CD4-positive, alpha-beta memory T cell (primary cell): ENCODE data around the gene GLIS1. TPM values are rescaled to one million over a fixed set of nuclear protein-coding genes. Genes with fewer than 3 reads are reported as not detected.

Experiments
- CTCF ChIA-PET: fragments of 350-600 bp; sonication (Branson Sonifier 250); formaldehyde crosslinking; loops from one replicate; lab custom pipeline; 2021; ENCODE audit warnings: inconsistent platforms; ENCODE audit not compliant: partially characterized antibody; lab: Charles Lee
- POLR2A ChIA-PET: fragments of 350-600 bp; sonication (Branson Sonifier 250); formaldehyde crosslinking; loops from one replicate; lab custom pipeline; 2021; ENCODE audit not compliant: partially characterized antibody; lab: Charles Lee
- DNase-seq, 5 donors: peaks; one replicate each; pipeline versions ENCODE4 v3.0.0 to v3.0.0-alpha.2; 2020 to 2022; ENCODE audit warnings: mixed read lengths in 1 of 5
- H3K27ac ChIP-seq: one replicate; pipeline ENCODE4 v1.7.0; 2013; ENCODE audit warnings: low read depth, low read length
- H3K27me3 ChIP-seq: 2 replicates; pipeline ENCODE4 v1.7.0; 2013; ENCODE audit warnings: mild to moderate bottlenecking, low read length, moderate library complexity; ENCODE audit not compliant: insufficient read depth
- H3K36me3 ChIP-seq: 2 replicates; pipeline ENCODE4 v1.7.0; 2013; ENCODE audit warnings: mild to moderate bottlenecking, low read length, moderate library complexity; ENCODE audit not compliant: insufficient read depth
- H3K4me1 ChIP-seq: 2 replicates; pipeline ENCODE4 v1.7.0; 2013; ENCODE audit warnings: mild to moderate bottlenecking, low read length, moderate library complexity; ENCODE audit not compliant: insufficient read depth
- H3K4me3 ChIP-seq, 2 donors: one replicate each; pipeline ENCODE4 v1.7.0; 2013; ENCODE audit warnings: low read length in 2 of 2, mild to moderate bottlenecking in 1 of 2
- H3K9me3 ChIP-seq, 2 donors: one replicate each; pipeline ENCODE4 v1.7.0; 2013; ENCODE audit warnings: low read length in 2 of 2, control low read depth in 1 of 2; ENCODE audit not compliant: control insufficient read depth in 1 of 2
- H3K27ac Mint-ChIP-seq, 7 donors: one replicate each; pipeline ENCODE4 v1.8.0; 2020 to 2021; ENCODE audit warnings: mixed read lengths in 7 of 7, mild to moderate bottlenecking in 6 of 7, inconsistent platforms in 3 of 7, moderate library complexity in 3 of 7
- H3K27me3 Mint-ChIP-seq, 2 donors: one replicate each; pipeline ENCODE4 v1.8.0; 2020 to 2021; ENCODE audit warnings: mixed read lengths in 2 of 2
- H3K36me3 Mint-ChIP-seq, 2 donors: one replicate each; pipeline ENCODE4 v1.8.0; 2020 to 2021; ENCODE audit warnings: mixed read lengths in 2 of 2, inconsistent platforms in 1 of 2, mild to moderate bottlenecking in 1 of 2
- H3K4me1 Mint-ChIP-seq, 4 donors: one replicate each; pipeline ENCODE4 v1.8.0; 2020 to 2021; ENCODE audit warnings: mixed read lengths in 4 of 4, mild to moderate bottlenecking in 1 of 4
- H3K4me3 Mint-ChIP-seq, 8 donors: one replicate each; pipeline ENCODE4 v1.8.0; 2020 to 2021; ENCODE audit warnings: mixed read lengths in 8 of 8, mild to moderate bottlenecking in 7 of 8, moderate library complexity in 6 of 8, inconsistent platforms in 3 of 8
- H3K9me3 Mint-ChIP-seq, 8 donors: one replicate each; pipeline ENCODE4 v1.8.0; 2020 to 2021; ENCODE audit warnings: mixed read lengths in 8 of 8, mild to moderate bottlenecking in 5 of 8, inconsistent platforms in 3 of 8, moderate library complexity in 1 of 8
- intact Hi-C: fragments of 100-400 bp; cut with micrococcal nuclease; formaldehyde crosslinking; loops from one replicate; pipeline ENCODE4 v1.15.1; 2023
- polyA plus RNA-seq, 2 donors: library from polyadenylated mRNA; unstranded; fragments of 300-500 nt; fragmentation: Illumina TruSeq; gene quantifications; one replicate each; pipeline ENCODE4 v1.2.3, GENCODE V29; 2021
- total RNA-seq, 2 experiments: library from RNA; stranded (reverse); gene quantifications; one replicate each; pipeline ENCODE4 v1.2.3, GENCODE V29; 2021

Gene GLIS1
- total and polyA plus RNA-seq, 4 experiments from 2014 or later, result not detected

DNA sequence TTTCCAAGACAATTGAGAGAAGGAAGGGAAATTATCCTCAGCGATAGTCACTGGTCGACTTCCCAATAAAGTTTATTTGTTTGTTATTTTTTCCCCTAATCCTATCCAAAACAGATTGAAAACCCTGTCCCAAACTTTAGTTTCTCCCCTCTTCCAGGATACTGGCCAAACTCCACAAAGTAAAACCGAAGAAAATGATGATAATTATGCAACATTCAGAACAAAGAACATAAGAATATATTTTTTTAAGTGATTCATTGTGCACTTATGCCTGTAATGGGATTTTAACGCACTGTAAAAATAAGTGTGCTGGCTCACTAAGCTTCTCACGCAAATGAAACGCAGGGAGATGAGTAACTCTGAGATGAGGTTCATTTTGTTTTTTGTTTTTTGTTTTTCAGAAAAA, 6.0 kb downstream of the GLIS1 start:
- H3K27ac Mint-ChIP-seq, result no peak overlapping the region
- H3K36me3 ChIP-seq, result no peaks in the 10 kb centered on the region

DNA sequence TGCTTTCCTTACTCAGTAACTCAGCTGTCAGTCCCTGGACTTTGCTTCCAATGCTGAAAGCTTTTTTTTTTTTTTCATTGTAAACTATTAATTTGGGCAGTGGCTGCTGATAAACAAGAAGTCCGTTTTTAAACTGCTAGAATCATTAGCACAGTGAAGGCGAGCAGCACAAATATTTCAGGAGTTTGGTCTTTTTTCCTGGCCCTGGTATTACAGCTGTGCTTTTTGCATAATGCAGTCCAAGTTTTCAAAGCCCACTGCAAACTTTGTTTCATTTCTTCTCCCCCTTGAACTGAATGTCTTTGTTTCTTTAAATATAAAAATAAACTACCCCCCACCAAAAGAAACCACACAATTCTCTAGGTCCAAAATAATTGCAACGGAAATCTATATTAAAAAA, 6.6 kb downstream of the GLIS1 start:
- Mint-ChIP-seq H3K27me3 (peaks cover 19 to 26% of the 10 kb centered on the region in 2 donors), H3K27ac (no peak overlapping the region), H3K4me3 (no peak overlapping the region), H3K36me3 (no peaks in the 10 kb centered on the region), H3K4me1 (peaks cover 0 to 2% (median 0%) of the 10 kb centered on the region in 4 donors), H3K9me3 (no peaks in the 10 kb centered on the region)
- H3K4me3 ChIP-seq, result no peak overlapping the region
- peaks cover 8% of the 10 kb centered on the region for H3K27me3 ChIP-seq
- intact Hi-C loops, result no loop called here
- no peak overlapping the region for H3K27ac ChIP-seq
- ChIA-PET CTCF (no interaction called here), POLR2A (no interaction called here)
- DNase-seq, result no peak
- H3K36me3 ChIP-seq, result no peaks in the 10 kb centered on the region
- H3K9me3 ChIP-seq, result no peaks in the 10 kb centered on the region
- no peaks in the 10 kb centered on the region for H3K4me1 ChIP-seq

More for the DNA sequence above, 6.0 kb downstream of the GLIS1 start:
- Mint-ChIP-seq H3K9me3 (no peaks in the 10 kb centered on the region), H3K4me1 (peaks cover 0 to 4% (median 0%) of the 10 kb centered on the region in 4 donors), H3K27me3 (peaks cover 20 to 27% of the 10 kb centered on the region in 2 donors), H3K36me3 (no peaks in the 10 kb centered on the region), H3K4me3 (no peak overlapping the region)
- Histone ChIP-seq H3K27me3 (peaks cover 8% of the 10 kb centered on the region), H3K4me3 (no peak overlapping the region), H3K27ac (no peak overlapping the region), H3K4me1 (peaks cover under 1% of the 10 kb centered on the region), H3K9me3 (no peaks in the 10 kb centered on the region)
- CTCF ChIA-PET, result no interaction called here
- intact Hi-C loops, result no loop called here
- POLR2A ChIA-PET, result no interaction called here
- DNase-seq, result no peak

DNA sequence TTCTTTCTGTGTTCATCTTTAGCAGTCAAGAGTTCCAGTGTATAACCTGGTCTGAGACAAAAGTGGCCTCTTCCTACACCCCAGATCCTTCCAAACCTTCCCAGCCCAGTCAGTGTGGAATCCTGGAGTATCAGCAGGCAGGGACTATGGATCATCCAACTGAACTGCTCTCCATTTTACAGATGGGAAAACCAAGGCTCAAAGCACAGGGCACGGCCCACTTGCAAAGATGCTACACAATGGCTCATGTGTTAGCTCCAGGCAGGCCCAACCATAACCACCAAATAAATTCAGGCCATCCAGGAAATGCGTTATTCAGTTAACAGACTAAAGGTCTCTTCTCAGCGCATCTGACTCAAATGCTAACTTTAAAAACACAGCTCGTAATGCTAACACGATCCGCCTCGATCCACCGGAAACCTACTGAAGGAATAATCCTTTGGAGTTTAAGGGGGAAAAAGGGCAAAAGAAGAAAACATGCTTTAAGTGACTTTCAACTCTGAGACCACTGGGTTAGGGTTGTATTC, 7.1 kb downstream of the GLIS1 start:
- Histone ChIP-seq H3K27ac (no peak overlapping the region), H3K4me3 (no peak overlapping the region), H3K4me1 (no peaks in the 10 kb centered on the region), H3K9me3 (no peaks in the 10 kb centered on the region), H3K36me3 (no peaks in the 10 kb centered on the region), H3K27me3 (peaks cover 4% of the 10 kb centered on the region)
- no peak overlapping the region for H3K27ac Mint-ChIP-seq
- peaks cover 16 to 22% of the 10 kb centered on the region in 2 donors for H3K27me3 Mint-ChIP-seq
- H3K9me3 Mint-ChIP-seq, result no peaks in the 10 kb centered on the region
- DNase-seq, result no peak
- CTCF ChIA-PET, result no interaction called here
- H3K4me1 Mint-ChIP-seq, result no peaks in the 10 kb centered on the region
- POLR2A ChIA-PET, result no interaction called here
- no peaks in the 10 kb centered on the region for H3K36me3 Mint-ChIP-seq
- no peak overlapping the region for H3K4me3 Mint-ChIP-seq
- intact Hi-C loops, result no loop called here

DNA sequence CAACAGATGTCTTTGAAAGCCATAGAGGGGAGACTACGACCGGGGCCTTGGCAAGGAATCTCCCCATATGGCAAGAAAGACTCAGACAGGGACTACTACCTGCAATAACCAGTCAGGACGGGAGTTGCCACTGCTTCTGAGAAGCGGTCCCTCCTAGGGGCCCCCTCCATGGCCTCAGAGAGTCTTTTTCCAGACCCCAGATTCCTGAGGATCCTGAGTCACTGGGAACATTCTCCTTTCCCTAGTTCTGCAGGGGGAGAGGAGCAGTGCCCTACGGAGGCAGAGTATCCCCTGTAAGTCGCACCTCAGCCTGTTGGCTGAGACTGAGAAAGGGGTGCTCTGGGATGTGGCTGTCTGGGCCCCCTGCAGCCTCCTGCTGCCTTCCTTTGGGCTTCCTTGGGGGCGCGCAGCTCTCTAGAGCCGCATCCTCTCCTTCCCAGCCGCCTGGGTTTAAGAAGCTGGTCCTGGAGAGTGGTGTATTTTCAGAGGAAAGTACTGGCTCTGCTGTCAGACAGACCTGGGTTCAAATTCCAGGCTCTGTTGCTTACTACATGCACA, 7.8 kb downstream of the GLIS1 start:
- ChIA-PET CTCF (no interaction called here), POLR2A (no interaction called here)
- Histone ChIP-seq H3K36me3 (no peaks in the 10 kb centered on the region), H3K27me3 (no peaks in the 10 kb centered on the region), H3K27ac (no peak overlapping the region), H3K9me3 (no peaks in the 10 kb centered on the region), H3K4me1 (no peaks in the 10 kb centered on the region), H3K4me3 (no peak overlapping the region)
- peaks cover 14 to 18% of the 10 kb centered on the region in 2 donors for H3K27me3 Mint-ChIP-seq
- DNase-seq, result no peak
- H3K36me3 Mint-ChIP-seq, result no peaks in the 10 kb centered on the region
- H3K27ac Mint-ChIP-seq, result no peak overlapping the region
- no peaks in the 10 kb centered on the region for H3K9me3 Mint-ChIP-seq
- H3K4me1 Mint-ChIP-seq, result no peaks in the 10 kb centered on the region
- intact Hi-C loops, result no loop called here
- no peak overlapping the region for H3K4me3 Mint-ChIP-seq

DNA sequence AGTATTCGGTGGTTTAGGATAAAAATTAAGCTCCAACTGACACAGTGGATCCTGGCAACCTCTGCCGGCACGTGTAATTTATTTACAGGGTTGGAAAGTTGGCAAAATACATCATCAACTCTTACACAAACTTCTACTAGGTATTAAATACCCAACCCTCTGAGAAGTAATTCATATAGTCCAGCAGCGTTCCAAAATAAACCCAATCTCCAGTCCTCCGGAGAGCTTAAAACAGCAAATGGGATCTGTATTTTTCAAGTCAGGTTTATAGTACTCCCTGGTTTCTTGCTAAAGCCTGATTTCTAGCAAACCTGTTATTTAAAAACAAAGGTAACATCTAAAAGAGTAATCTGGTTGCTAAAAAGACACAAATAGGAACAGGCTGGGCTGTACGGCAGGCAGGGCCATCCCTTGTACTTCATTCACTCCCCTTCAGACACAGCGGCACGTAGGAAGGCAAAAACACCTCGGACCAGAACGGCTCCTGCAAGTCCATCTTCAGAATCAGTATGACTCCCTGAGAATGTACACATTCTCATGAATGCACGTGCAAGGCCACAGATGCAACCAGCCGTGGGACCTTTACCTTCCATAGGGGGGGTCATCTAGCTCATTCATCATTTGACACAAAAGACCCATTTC, 8.6 kb downstream of the GLIS1 start:
- H3K36me3 ChIP-seq, result no peaks in the 10 kb centered on the region
- intact Hi-C loops, result no loop called here
- no peak for DNase-seq
- POLR2A ChIA-PET, result no interaction called here
- no peak overlapping the region for H3K27ac ChIP-seq
- Mint-ChIP-seq H3K9me3 (no peaks in the 10 kb centered on the region), H3K4me1 (no peaks in the 10 kb centered on the region), H3K36me3 (no peaks in the 10 kb centered on the region), H3K4me3 (no peak overlapping the region), H3K27ac (no peak overlapping the region), H3K27me3 (peaks cover 11 to 13% of the 10 kb centered on the region in 2 donors)
- no peaks in the 10 kb centered on the region for H3K27me3 ChIP-seq
- CTCF ChIA-PET, result no interaction called here
- H3K9me3 ChIP-seq, result no peaks in the 10 kb centered on the region
- H3K4me3 ChIP-seq, result no peak overlapping the region
- H3K4me1 ChIP-seq, result no peaks in the 10 kb centered on the region

DNA sequence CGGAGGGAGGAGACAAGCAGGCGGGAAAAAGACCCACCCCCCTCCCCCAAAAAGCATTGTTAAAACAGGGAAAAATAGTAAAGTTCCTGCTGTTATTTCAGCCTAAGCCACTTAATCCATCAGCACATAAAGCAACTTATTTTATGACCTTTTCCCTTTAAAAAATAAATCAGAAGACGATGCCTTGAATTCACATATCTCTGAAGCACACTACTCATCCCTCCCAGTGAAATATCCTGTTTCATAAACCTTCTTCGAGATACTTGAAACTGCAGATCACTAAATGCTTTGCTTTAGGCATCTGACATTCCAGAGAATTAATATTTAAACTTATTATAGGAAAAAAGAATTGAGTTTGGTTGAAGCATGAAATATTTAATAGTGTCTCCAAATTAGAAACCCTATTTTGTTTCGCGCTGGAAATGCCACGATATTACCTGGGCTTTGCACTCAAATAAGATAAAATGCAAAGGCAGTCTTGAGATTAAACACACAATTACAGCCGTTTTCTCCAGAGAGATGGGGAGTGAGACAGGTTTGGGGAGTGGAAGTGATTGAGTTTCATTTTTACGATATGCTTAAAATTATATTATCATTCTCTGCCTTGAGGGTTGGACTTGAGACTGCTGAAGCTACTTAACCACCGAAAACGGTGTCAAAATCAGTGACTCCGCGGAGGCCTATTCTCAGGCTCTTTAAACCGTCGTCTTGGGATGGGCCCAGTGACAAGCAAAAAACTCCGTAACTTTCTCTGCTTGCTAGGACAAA, 9.3 kb downstream of the GLIS1 start:
- ChIA-PET CTCF (no interaction called here), POLR2A (no interaction called here)
- Histone ChIP-seq H3K27me3 (no peaks in the 10 kb centered on the region), H3K4me1 (no peaks in the 10 kb centered on the region), H3K4me3 (no peak overlapping the region), H3K9me3 (no peaks in the 10 kb centered on the region), H3K36me3 (no peaks in the 10 kb centered on the region), H3K27ac (no peak overlapping the region)
- DNase-seq, result no peak
- peaks cover 8 to 11% of the 10 kb centered on the region in 2 donors for H3K27me3 Mint-ChIP-seq
- no peaks in the 10 kb centered on the region for H3K4me1 Mint-ChIP-seq
- H3K4me3 Mint-ChIP-seq, result no peak overlapping the region
- H3K27ac Mint-ChIP-seq, result no peak overlapping the region
- intact Hi-C loops, result no loop called here
- no peaks in the 10 kb centered on the region for H3K36me3 Mint-ChIP-seq
- no peaks in the 10 kb centered on the region for H3K9me3 Mint-ChIP-seq

DNA sequence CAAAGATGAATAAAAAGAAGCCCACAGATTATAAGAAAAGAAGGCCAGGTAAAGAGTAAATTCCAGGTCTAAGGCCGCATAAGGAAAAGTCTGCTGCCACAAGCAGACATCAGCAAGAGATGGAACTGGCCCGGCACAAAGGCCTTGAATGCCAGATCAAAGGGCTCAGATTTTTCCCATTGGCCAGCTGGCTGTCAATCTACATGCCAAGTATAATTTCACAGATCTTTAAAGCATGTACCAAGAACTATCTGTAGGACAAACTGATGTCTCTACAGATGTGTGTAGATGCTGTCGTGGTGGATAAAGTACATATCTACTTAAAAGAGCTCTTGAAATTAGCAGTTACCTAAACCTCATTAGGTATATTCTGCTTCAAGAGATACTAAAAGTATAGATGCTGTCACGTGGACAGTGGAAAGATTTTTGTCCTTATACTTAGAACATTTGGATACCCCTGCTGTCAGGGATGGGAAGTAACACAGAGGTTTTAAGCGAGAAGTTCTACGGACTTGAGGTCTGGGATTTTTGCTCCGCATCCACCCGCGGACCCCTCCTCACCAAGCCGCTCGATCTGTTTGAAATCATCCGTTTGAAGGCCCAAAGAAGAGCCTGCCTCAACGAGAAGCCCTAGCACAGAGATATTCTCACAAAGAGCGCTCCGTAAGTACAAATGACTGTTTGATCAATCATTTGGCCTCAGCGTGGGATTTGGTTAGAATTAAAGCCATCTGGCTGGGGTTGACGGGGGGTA, 10.1 kb downstream of the GLIS1 start:
- Histone ChIP-seq H3K27me3 (no peaks in the 10 kb centered on the region), H3K4me1 (no peaks in the 10 kb centered on the region), H3K36me3 (no peaks in the 10 kb centered on the region), H3K9me3 (no peaks in the 10 kb centered on the region), H3K4me3 (no peak overlapping the region), H3K27ac (no peak overlapping the region)
- no peaks in the 10 kb centered on the region for H3K4me1 Mint-ChIP-seq
- no peak overlapping the region for H3K27ac Mint-ChIP-seq
- H3K9me3 Mint-ChIP-seq, result no peaks in the 10 kb centered on the region
- DNase-seq, result no peak
- ChIA-PET POLR2A (no interaction called here), CTCF (no interaction called here)
- H3K4me3 Mint-ChIP-seq, result no peak overlapping the region
- H3K27me3 Mint-ChIP-seq, result peaks cover 4 to 8% of the 10 kb centered on the region in 2 donors
- intact Hi-C loops, result no loop called here
- no peaks in the 10 kb centered on the region for H3K36me3 Mint-ChIP-seq
